Adipose tissue (tissue), 3 donors: Measurements from ENCODE around the gene LRG1. TPM values are rescaled to one million over a fixed set of nuclear protein-coding genes. Genes with fewer than 3 reads are reported as not detected.
A peak's percentile ranks its signal among the peaks of the same experiment; 100 is the strongest.

Source experiments
- H3K27ac ChIP-seq: one replicate; pipeline ENCODE4 v1.5.1; 2013; ENCODE audit warnings: low read depth, low read length
- WGBS, 3 donors: extraction: QIAGEN DNeasy Blood & Tissue Kit; methylation state at CpG; one replicate each; pipeline ENCODE4 v1.1.7; 2013; 5-methylcytosine and 5-hydroxymethylcytosine counted together
- polyA plus RNA-seq, 3 donors: library from polyadenylated mRNA; stranded (reverse); fragments of 200-250 nt; gene quantifications; one replicate each; pipeline ENCODE4 v1.2.3, GENCODE V29; 2013
- donor health status: healthy with polysubstance abuse.
- donor health status: Bipolar disorder and iron deficiency.
- donor health status: healthy.

The LRG1 gene
- polyA plus RNA-seq = 10 to 100 TPM in 2 of 3 donors, 1 to 10 TPM in 1; 7.1 to 18.6 (median 13.4) TPM

DNA sequence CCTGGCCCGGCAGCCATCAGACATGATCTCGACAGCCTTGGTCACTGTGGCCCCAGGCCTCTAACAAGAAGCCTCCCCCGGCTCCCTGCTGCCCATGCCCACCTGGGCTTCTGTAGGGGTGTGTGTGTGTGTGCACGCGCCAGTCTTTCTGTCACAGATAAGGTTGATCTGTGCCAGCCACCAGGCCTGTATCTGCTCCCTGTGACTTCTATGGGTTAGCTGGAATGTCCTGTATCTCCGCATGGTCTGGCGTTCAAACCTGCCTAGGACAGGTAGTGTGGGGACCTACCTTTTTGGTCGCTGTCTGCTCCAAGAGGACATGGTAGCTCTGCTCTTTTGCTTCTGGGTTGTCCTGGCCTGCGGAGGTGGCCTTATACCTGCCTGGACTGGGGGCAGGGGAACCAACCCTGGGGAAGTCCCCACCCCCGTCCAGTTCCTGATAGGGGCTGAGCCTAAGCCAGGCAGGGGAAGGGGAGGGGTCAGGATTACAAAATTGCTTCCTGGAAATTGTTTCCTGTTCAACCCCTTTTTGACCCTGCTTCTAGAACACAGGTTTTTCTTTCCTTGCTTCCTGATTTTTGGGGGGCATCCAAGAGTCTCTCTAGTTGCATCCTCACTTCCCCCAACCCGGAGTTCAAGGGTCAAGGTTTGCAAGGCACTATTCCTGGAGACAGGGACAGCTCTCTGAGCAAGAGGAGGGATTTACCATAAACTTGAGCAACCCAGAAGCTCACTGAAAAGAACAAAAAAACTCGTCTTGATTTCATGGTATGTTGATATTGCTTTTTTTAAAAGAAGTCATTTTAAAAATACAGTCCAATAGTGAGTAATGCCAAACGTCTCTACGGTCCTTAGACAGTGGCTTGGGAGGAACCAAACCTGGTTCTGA is at the start of gene LRG1:
Gene LRG1, minus strand, starts transcription at position 344 of the 889 bp plus-strand sequence. Its CDS starts 23 bp downstream, at position 321.
- WGBS, 3 donors = 31 to 42% (median 39%) methylated on average over 14 of the region's 14 CpGs
- peak within 1 kb of the TSS; percentile 26 for H3K27ac ChIP-seq

GRCh38 chr19:4588291-4588761 is 48.5 kb upstream of the LRG1 start:
- 56 to 65% (median 58%) methylated on average over 9 of the region's 9 CpGs for WGBS, 3 donors
- no peak overlapping the region for H3K27ac ChIP-seq

GRCh38 chr19:4587527-4587926 is 47.7 kb upstream of the LRG1 start:
- 79 to 92% (median 90%) methylated on average over 6 of the region's 6 CpGs for WGBS, 3 donors
- H3K27ac ChIP-seq = no peak overlapping the region

- no peak overlapping the region for H3K27ac ChIP-seq
- WGBS, 3 donors = 79 to 87% (median 83%) methylated on average over 6 of the region's 6 CpGs
Measured at GRCh38 chr19:4586691-4587090, 46.9 kb upstream of the LRG1 start.

DNA sequence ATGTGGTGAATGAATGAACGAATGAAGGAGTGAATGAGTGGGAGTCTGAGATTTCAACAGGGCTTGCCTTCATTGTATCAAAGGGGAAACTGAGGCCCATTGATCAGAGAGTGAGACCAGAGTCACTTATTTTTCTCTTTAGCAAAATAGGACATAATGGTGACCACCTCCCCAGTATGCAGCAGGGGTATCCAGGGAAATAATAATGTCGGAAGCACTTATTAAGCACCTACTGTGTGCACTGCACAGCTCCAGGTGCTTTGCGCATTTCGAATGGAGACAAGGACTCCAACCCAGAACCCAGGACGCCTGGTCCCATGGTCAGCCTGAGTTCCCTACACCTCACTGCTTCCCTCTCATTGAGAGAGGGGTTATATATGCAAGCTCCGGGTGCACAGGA is 46.4 kb upstream of the LRG1 start:
- no peak overlapping the region for H3K27ac ChIP-seq
- WGBS, 3 donors = 62 to 79% (median 78%) methylated on average over 6 of the region's 6 CpGs

- WGBS, 3 donors = 83 to 87% (median 84%) methylated on average over 1 of the region's 1 CpG
Measured at GRCh38 chr19:4585556-4585955, 45.7 kb upstream of the LRG1 start.

GRCh38 chr19:4584670-4585460 is 45.0 kb upstream of the LRG1 start:
- 8 to 10% (median 8%) methylated on average over 45 of the region's 45 CpGs for WGBS, 3 donors
- no peak overlapping the region for H3K27ac ChIP-seq

More at GRCh38 chr19:4585556-4585955, 45.7 kb upstream of the LRG1 start:
- no peak overlapping the region for H3K27ac ChIP-seq

DNA sequence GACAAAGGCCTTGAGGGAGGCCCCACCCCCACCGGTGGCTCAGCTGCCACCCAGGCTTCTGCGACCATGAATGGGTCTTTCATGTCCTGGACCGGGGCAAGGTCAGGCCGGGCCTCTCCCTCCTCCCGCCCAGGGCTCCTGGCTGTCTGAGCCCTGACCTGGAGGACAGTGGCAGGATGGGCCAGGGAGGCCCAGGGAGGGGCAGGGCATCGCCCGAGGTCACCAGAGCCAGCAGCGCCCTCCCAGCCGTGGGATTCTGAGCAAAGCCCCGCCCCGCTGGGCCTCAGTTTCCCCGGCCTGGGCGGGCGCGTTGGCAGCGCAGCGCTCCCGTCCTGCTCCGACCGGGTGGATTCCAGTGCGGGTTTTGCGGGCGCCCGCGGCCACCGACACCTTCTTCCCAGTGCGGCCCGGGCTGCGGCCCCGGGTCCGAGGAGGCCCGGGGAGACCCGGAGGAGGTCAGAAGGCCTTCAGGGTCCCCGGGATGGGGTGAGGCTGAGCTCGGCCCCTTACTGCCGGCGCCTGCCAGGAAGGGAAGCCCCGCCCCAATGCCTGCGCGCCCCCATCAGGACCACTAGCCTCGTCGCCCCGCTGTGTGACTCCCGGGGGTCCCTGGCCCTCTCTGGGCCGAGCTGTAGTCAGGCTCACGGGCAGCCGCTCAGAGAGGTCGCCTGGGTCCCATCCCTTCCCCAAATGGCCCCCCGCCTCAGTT is 44.3 kb upstream of the LRG1 start:
- 1 to 4% (median 3%) methylated on average over 38 to 49 of the region's 49 CpGs for WGBS, 3 donors
- H3K27ac ChIP-seq = no peak overlapping the region

DNA sequence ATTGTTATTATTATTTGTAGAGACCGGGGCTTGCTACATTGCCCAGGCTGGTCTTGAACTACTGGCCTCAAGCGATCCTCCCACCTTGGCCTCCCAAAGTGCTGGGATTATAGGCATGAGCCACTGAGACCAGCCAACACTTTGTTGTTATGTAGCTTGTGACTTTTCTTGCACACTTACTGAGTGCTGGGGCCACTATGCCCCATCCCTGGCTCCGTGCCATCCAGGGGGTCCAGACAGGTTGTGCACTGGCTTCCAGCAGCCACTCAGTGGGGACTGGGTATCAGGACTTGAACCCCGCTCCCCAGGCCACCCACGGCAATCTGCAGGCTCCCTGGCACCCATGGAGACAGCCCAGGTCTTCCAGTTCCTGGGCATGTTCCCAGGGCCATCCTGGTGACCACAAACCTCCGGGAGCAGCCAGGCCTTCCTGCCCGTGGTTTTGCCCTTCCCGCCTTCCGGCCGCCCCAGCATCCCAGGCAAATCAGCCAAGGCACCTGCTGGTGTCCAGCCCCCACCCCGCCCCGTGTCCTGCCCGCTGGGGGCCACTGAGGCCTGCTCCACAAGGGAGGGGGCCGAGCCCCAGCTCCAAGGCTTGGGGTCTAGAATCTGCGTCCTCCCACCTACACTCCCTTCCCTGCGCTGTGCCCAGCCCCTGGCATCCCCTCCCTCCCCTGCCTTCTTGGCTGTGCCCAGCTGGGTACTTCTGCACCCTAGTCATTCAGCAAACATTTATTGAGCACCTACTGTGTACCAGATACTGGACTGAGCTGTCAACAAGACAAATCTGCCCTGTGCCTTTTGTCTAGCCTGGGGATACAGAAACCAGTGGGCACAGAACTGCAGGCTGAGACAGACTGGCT is 43.4 kb upstream of the LRG1 start:
- WGBS, 3 donors = 51 to 57% (median 56%) methylated on average over 15 to 16 of the region's 16 CpGs

GRCh38 chr19:4581666-4582553 is 42.1 kb upstream of the LRG1 start:
- H3K27ac ChIP-seq = no peak overlapping the region

More for the DNA sequence above, 43.4 kb upstream of the LRG1 start:
- no peak overlapping the region for H3K27ac ChIP-seq

DNA sequence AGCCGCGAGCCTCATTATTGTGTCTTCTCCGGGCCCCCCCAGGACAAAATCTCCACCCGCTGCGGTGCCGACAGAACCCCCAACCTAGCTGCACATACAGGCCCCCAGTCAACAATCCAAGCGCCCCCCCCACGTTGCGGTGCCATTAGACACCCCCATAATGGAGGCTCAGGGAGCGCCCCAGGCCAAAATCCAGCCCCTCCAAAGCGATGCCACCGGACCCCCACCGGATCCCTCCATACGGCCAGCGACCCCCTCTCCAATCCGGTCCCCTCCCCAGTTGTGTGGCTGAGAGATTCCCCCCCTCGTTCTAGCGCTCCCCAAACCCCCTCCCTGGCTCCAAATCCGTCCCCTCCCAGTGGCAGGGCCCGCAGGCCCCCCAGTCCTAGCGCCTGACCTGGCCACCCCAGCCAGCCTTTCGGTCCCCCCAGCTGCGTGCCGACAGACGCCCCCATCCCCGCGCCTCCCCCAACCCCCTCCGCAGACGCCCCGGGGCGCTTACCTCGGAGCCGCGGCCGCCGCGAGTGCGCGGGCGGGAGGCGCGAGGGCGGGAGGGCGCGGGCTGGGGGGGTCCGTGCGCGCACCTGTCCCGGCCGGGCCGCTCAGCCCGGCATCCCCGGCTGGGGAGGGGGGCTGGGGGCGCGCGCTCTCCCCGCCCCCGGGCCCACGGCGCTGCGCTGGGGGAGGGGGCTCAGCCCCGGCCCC is 41.3 kb upstream of the LRG1 start:
- H3K27ac ChIP-seq = no peak overlapping the region

More at GRCh38 chr19:4581666-4582553, 42.1 kb upstream of the LRG1 start:
- 15 to 19% (median 18%) methylated on average over 38 to 57 of the region's 57 CpGs for WGBS, 3 donors

DNA sequence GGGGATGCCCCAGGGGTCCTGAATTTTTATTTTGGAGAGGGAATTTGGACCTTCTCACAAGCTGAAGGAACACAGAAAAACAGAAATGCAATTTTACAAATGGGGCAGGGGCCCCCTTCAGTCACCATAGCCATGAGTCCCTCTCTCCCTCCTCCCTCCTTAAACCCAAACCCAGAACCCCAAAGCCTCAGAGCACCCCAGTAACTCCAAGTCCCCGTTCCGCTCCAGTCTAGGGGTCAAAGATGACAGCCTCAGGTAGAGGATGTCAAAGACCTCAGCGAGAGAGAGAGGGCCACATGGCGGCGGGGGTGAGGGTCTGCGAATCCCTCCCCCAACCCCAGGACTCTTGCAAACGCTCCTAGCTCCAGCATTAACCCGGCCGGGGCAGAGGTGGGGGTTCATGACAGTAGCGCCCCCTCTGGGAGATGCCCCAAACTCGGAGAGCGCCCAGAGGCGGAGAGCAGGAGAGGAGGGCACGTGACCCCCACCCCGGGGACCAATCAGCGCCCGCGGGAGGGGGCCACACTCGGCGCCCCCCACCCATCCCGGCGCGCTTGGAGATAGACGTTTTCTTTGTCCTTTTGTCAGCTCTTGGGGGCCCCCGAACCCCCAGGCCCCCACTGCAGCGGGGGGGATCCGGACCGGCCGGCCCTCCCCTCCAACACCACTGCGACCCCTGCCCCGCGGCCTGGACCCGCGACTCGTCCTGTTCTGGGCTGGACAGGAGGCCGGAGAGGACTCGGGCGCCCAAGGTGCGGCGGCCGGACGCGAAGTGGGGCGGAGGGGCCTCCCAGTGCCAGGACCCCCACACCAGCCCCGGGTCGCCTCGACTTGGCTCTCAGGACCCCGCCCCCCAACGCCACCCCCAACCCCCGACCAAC is 40.4 kb upstream of the LRG1 start:
- H3K27ac ChIP-seq = no peak overlapping the region
- WGBS, 3 donors = 3 to 6% (median 4%) methylated on average over 38 to 46 of the region's 50 CpGs

More for the DNA sequence above, 41.3 kb upstream of the LRG1 start:
- 1% methylated on average over 14 to 51 of the region's 62 CpGs for WGBS, 3 donors

GRCh38 chr19:4579389-4579788 is 39.6 kb upstream of the LRG1 start:
- no peak overlapping the region for H3K27ac ChIP-seq
- WGBS, 3 donors = 73 to 78% (median 78%) methylated on average over 8 of the region's 8 CpGs

DNA sequence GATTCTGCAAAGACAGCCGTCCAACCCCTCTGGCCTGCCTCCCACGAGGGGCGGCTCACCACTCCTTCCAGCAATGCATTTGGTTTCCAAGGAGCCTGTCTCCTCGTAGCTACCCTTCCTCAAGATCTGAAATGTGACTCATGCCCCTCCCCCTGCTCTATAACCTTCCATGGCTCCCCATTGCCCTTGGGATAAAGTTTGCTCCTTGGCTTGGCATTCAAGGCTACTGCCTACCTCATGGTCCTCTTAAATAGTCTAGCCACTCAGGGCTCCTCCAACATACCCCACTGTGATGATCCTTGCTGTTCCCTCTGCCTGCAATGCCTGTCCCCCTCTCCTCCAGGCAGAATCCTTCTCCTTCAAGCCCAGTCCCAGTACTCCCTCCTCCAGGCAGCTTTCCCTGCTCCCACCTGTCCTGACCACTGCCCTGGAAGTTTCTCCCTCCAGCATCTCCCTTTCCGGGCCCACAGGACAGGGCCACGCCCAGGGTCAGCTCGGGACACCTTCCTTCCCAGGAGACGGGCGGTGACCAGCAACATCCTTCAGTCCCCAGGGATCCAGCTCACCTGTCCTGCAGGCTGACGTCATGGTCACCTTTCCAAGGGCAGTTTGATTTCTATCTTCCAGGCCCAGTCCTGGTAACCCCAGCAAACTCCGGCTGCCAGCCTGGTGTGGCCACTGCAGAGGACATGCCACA is 38.9 kb upstream of the LRG1 start:
- H3K27ac ChIP-seq = no peak overlapping the region
- WGBS, 3 donors = 55 to 70% (median 60%) methylated on average over 11 of the region's 11 CpGs
